ENCODE data around the gene CFAP161.

CFAP161 gene

GRCh38 chr15:81133782-81134461 lies at the start of gene CFAP161:
TSS of gene CFAP161 (plus strand) at chr15:81134270. CDS start at chr15:81134330, 60 bp downstream.
- in situ Hi-C loops (cut with MboI; ENCODE audit: low sequenced_read_pairs), result no loop called here

- in situ Hi-C loops (cut with MboI; ENCODE audit: low sequenced_read_pairs), result no loop called here
Measured at GRCh38 chr15:81084716-81085115, 49.4 kb upstream of the CFAP161 start.

- in situ Hi-C loops (cut with MboI; ENCODE audit: low sequenced_read_pairs), result no loop called here
Measured at GRCh38 chr15:81085213-81085612, 48.9 kb upstream of the CFAP161 start.

- in situ Hi-C loops (cut with MboI; ENCODE audit: low sequenced_read_pairs), result no loop called here
Measured at GRCh38 chr15:81085898-81086297, 48.2 kb upstream of the CFAP161 start.

- in situ Hi-C loops (cut with MboI; ENCODE audit: low sequenced_read_pairs), result no loop called here
Measured at GRCh38 chr15:81087066-81087465, 47.0 kb upstream of the CFAP161 start.

GRCh38 chr15:81087694-81088093 lies 46.4 kb upstream of the CFAP161 start:
- in situ Hi-C loops (cut with MboI; ENCODE audit: low sequenced_read_pairs), result no loop called here

- in situ Hi-C loops (cut with MboI; ENCODE audit: low sequenced_read_pairs), result no loop called here
Measured at GRCh38 chr15:81088470-81089013, 45.5 kb upstream of the CFAP161 start.

GRCh38 chr15:81091889-81092558 lies 42.0 kb upstream of the CFAP161 start:
- in situ Hi-C loops (cut with MboI; ENCODE audit: low sequenced_read_pairs), result no loop called here

GRCh38 chr15:81092559-81092902 lies 41.5 kb upstream of the CFAP161 start:
- in situ Hi-C loops (cut with MboI; ENCODE audit: low sequenced_read_pairs), result no loop called here

- in situ Hi-C loops (cut with MboI; ENCODE audit: low sequenced_read_pairs), result no loop called here
Measured at GRCh38 chr15:81093961-81094360, 40.1 kb upstream of the CFAP161 start.

- in situ Hi-C loops (cut with MboI; ENCODE audit: low sequenced_read_pairs), result no loop called here
Measured at GRCh38 chr15:81095690-81096365, 38.2 kb upstream of the CFAP161 start.

GRCh38 chr15:81096398-81096797 lies 37.7 kb upstream of the CFAP161 start:
- in situ Hi-C loops (cut with MboI; ENCODE audit: low sequenced_read_pairs), result no loop called here

GRCh38 chr15:81097116-81097889 lies 36.8 kb upstream of the CFAP161 start:
- in situ Hi-C loops (cut with MboI; ENCODE audit: low sequenced_read_pairs), result no loop called here

GRCh38 chr15:81097890-81098280 lies 36.2 kb upstream of the CFAP161 start:
- in situ Hi-C loops (cut with MboI; ENCODE audit: low sequenced_read_pairs), result no loop called here

- in situ Hi-C loops (cut with MboI; ENCODE audit: low sequenced_read_pairs), result no loop called here
Measured at GRCh38 chr15:81098349-81098748, 35.7 kb upstream of the CFAP161 start.

- in situ Hi-C loops (cut with MboI; ENCODE audit: low sequenced_read_pairs), result no loop called here
Measured at GRCh38 chr15:81098861-81099651, 35.0 kb upstream of the CFAP161 start.

- in situ Hi-C loops (cut with MboI; ENCODE audit: low sequenced_read_pairs), result loop anchor here (25.0 kb wide), 1 partner anchor 160 kb away; no protein-coding TSS in a partner anchor
Measured at GRCh38 chr15:81101894-81102815, 31.9 kb upstream of the CFAP161 start.

GRCh38 chr15:81103857-81104256 lies 30.2 kb upstream of the CFAP161 start:
- in situ Hi-C loops (cut with MboI; ENCODE audit: low sequenced_read_pairs), result loop anchor here (25.0 kb wide), 1 partner anchor 158 kb away; no protein-coding TSS in a partner anchor

- in situ Hi-C loops (cut with MboI; ENCODE audit: low sequenced_read_pairs), result loop anchor here (25.0 kb wide), 1 partner anchor 157 kb away; no protein-coding TSS in a partner anchor
Measured at GRCh38 chr15:81105545-81105944, 28.5 kb upstream of the CFAP161 start.

Measured in HL-60/S4 treated with retinoic acid at 250 ng/mL for 4 days and 3 days (cell line).